ENCODE data around the gene GOLGA6B.

Gene GOLGA6B

DNA sequence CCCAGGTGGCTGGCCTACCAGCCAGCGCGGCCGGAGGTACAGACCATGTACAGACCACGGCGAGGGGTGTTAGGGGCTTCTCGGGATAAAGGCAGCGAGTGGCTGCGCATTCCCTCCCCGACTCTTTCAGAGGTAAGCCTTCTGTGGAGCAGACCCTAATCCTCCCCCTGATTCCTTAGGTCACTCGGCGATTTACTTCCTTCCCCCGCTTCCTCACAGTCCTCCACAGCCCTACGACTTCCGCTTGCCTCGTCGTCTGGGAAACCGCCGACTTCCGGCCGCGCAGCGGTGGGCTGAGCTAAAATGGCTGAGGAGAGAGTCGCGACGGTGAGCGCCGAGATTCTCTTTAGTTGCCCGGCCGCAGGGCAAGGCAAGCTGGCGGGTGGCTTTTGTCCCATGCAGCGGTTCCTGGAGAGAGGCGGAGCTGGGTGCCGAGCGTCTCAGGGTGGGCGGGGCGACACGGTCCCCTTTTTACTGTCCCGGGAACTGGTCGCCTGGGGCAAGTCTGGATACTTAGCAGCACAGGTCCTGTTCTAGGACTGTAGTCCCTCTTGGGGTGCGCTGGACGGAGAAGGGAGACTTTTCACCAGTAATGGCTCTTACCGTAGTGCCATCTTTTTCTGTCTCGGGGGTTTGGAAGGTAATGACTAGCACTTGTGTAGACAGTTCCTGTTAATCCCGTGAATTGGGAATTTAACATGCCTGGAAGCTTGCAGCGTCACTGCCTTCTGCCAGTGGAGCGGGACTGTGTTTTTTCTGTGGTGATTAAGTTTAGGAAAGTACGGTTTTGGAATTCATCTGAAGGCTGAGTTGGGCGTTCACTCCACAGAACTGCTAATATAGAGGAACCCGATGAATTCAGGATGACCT is 31.7 kb downstream of the GOLGA6B start, which contains the start of the genes BBS4 and HIGD2B (continued):
- no peak for TF ChIP-seq ZNF184 (tag by site-specific recombination; IDR thresholded peaks at IDR 0.05)
- peak; percentile 69; the same call in 1 of the 2 replicates for TF ChIP-seq KLF9 (tag by site-specific recombination; IDR thresholded peaks at IDR 0.05; ENCODE audit: low read depth)
- TF ChIP-seq ZNF677 (tag by site-specific recombination; IDR thresholded peaks at IDR 0.05): no peak
- TF ChIP-seq, protein P1, sequence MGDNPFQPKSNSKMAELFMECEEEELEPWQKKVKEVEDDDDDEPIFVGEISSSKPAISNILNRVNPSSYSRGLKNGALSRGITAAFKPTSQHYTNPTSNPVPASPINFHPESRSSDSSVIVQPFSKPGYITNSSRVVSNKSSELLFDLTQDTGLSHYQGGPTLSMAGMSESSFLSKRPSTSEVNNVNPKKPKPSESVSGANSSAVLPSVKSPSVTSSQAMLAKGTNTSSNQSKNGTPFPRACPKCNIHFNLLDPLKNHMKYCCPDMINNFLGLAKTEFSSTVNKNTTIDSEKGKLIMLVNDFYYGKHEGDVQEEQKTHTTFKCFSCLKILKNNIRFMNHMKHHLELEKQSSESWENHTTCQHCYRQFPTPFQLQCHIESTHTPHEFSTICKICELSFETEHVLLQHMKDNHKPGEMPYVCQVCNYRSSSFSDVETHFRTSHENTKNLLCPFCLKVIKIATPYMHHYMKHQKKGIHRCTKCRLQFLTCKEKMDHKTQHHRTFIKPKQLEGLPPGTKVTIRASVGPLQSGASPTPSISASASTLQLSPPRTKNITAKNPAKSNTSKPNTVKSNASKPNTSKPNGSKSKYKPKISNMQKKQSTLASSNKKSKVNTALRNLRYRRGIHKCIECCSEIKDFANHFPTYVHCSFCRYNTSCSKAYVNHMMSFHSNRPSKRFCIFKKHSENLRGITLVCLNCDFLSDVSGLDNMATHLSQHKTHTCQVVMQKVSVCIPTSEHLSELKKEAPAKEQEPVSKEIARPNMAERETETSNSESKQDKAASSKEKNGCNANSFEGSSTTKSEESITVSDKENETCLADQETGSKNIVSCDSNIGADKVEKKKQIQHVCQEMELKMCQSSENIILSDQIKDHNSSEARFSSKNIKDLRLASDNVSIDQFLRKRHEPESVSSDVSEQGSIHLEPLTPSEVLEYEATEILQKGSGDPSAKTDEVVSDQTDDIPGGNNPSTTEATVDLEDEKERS (tag by site-specific recombination; IDR thresholded peaks at IDR 0.05): no peak
- TF ChIP-seq ZNF292 (tag by site-specific recombination; IDR thresholded peaks at IDR 0.05; ENCODE audit: borderline replicate concordance, low read depth): no peak
- TF ChIP-seq ZNF366 (tag by site-specific recombination; conservative IDR thresholded peaks at IDR 0.05): peak; percentile 64
- TF ChIP-seq SP3 (tag by site-specific recombination; IDR thresholded peaks at IDR 0.05): peak; percentile 64
- TF ChIP-seq, protein P2, sequence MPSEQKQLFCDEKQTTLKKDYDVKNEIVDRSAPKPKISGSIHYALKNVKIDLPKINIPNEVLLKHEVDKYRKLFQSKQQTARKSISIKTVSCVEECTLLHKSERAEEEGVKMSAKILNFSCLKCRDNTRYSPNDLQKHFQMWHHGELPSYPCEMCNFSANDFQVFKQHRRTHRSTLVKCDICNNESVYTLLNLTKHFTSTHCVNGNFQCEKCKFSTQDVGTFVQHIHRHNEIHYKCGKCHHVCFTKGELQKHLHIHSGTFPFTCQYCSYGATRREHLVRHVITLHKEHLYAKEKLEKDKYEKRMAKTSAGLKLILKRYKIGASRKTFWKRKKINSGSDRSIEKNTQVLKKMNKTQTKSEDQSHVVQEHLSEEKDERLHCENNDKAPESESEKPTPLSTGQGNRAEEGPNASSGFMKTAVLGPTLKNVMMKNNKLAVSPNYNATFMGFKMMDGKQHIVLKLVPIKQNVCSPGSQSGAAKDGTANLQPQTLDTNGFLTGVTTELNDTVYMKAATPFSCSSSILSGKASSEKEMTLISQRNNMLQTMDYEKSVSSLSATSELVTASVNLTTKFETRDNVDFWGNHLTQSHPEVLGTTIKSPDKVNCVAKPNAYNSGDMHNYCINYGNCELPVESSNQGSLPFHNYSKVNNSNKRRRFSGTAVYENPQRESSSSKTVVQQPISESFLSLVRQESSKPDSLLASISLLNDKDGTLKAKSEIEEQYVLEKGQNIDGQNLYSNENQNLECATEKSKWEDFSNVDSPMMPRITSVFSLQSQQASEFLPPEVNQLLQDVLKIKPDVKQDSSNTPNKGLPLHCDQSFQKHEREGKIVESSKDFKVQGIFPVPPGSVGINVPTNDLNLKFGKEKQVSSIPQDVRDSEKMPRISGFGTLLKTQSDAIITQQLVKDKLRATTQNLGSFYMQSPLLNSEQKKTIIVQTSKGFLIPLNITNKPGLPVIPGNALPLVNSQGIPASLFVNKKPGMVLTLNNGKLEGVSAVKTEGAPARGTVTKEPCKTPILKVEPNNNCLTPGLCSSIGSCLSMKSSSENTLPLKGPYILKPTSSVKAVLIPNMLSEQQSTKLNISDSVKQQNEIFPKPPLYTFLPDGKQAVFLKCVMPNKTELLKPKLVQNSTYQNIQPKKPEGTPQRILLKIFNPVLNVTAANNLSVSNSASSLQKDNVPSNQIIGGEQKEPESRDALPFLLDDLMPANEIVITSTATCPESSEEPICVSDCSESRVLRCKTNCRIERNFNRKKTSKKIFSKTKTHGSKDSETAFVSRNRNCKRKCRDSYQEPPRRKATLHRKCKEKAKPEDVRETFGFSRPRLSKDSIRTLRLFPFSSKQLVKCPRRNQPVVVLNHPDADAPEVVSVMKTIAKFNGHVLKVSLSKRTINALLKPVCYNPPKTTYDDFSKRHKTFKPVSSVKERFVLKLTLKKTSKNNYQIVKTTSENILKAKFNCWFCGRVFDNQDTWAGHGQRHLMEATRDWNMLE (tag by site-specific recombination; conservative IDR thresholded peaks at IDR 0.05; ENCODE audit: low read depth): peak; percentile 93
- TF ChIP-seq, protein P3, sequence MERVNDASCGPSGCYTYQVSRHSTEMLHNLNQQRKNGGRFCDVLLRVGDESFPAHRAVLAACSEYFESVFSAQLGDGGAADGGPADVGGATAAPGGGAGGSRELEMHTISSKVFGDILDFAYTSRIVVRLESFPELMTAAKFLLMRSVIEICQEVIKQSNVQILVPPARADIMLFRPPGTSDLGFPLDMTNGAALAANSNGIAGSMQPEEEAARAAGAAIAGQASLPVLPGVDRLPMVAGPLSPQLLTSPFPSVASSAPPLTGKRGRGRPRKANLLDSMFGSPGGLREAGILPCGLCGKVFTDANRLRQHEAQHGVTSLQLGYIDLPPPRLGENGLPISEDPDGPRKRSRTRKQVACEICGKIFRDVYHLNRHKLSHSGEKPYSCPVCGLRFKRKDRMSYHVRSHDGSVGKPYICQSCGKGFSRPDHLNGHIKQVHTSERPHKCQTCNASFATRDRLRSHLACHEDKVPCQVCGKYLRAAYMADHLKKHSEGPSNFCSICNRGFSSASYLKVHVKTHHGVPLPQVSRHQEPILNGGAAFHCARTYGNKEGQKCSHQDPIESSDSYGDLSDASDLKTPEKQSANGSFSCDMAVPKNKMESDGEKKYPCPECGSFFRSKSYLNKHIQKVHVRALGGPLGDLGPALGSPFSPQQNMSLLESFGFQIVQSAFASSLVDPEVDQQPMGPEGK (tag by site-specific recombination; IDR thresholded peaks at IDR 0.05): peak; percentile 89
- TF ChIP-seq ZNF16 (tag by site-specific recombination; IDR thresholded peaks at IDR 0.05; ENCODE audit: low read depth): no peak
- TF ChIP-seq OSR2 (tag by site-specific recombination; IDR thresholded peaks at IDR 0.05): no peak
- TF ChIP-seq ZNF670 (tag by site-specific recombination; IDR thresholded peaks at IDR 0.05; ENCODE audit: low read depth): no peak
- TF ChIP-seq, protein P4, sequence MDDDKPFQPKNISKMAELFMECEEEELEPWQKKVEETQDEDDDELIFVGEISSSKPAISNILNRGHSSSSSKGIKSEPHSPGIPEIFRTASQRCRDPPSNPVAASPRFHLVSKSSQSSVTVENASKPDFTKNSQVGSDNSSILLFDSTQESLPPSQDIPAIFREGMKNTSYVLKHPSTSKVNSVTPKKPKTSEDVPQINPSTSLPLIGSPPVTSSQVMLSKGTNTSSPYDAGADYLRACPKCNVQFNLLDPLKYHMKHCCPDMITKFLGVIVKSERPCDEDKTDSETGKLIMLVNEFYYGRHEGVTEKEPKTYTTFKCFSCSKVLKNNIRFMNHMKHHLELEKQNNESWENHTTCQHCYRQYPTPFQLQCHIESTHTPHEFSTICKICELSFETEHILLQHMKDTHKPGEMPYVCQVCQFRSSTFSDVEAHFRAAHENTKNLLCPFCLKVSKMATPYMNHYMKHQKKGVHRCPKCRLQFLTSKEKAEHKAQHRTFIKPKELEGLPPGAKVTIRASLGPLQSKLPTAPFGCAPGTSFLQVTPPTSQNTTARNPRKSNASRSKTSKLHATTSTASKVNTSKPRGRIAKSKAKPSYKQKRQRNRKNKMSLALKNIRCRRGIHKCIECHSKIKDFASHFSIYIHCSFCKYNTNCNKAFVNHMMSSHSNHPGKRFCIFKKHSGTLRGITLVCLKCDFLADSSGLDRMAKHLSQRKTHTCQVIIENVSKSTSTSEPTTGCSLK (tag by site-specific recombination; IDR thresholded peaks at IDR 0.05): no peak
- TF ChIP-seq ZNF561 (tag by site-specific recombination; IDR thresholded peaks at IDR 0.05; ENCODE audit: borderline replicate concordance): no peak; the same call in 1 of the 2 replicates
- TF ChIP-seq ZNF10 (tag by site-specific recombination; IDR thresholded peaks at IDR 0.05): peak; percentile 83
- TF ChIP-seq, protein P5, sequence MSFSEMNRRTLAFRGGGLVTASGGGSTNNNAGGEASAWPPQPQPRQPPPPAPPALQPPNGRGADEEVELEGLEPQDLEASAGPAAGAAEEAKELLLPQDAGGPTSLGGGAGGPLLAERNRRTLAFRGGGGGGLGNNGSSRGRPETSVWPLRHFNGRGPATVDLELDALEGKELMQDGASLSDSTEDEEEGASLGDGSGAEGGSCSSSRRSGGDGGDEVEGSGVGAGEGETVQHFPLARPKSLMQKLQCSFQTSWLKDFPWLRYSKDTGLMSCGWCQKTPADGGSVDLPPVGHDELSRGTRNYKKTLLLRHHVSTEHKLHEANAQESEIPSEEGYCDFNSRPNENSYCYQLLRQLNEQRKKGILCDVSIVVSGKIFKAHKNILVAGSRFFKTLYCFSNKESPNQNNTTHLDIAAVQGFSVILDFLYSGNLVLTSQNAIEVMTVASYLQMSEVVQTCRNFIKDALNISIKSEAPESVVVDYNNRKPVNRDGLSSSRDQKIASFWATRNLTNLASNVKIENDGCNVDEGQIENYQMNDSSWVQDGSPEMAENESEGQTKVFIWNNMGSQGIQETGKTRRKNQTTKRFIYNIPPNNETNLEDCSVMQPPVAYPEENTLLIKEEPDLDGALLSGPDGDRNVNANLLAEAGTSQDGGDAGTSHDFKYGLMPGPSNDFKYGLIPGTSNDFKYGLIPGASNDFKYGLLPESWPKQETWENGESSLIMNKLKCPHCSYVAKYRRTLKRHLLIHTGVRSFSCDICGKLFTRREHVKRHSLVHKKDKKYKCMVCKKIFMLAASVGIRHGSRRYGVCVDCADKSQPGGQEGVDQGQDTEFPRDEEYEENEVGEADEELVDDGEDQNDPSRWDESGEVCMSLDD (tag by site-specific recombination; IDR thresholded peaks at IDR 0.05): no peak
- TF ChIP-seq ZFHX2 (tag by site-specific recombination; conservative IDR thresholded peaks at IDR 0.05): peak; percentile 77
- TF ChIP-seq ZBTB8A (tag by site-specific recombination; IDR thresholded peaks at IDR 0.05): peak; percentile 65
- peak; percentile 39; the same call in 1 of the 2 replicates for TF ChIP-seq ZBTB7A (tag by site-specific recombination; IDR thresholded peaks at IDR 0.05; ENCODE audit: low read depth)
- no peak for TF ChIP-seq ZNF266 (tag by site-specific recombination; IDR thresholded peaks at IDR 0.05; ENCODE audit: low read depth)
- peak; percentile 85 for TF ChIP-seq ZSCAN30 (tag by site-specific recombination; IDR thresholded peaks at IDR 0.05)
- TF ChIP-seq ZNF585B (tag by site-specific recombination; IDR thresholded peaks at IDR 0.05): no peak
- no peak for TF ChIP-seq ZNF548 (tag by site-specific recombination; IDR thresholded peaks at IDR 0.05)
- TF ChIP-seq ZNF19 (tag by site-specific recombination; IDR thresholded peaks at IDR 0.05; ENCODE audit: low read depth): no peak

Data from HEK293 (cell line).